ENCODE measurements around the gene PKLR. TPM values are rescaled to one million over a fixed set of nuclear protein-coding genes. Genes with fewer than 3 reads are reported as not detected.
"Not testable (repeated sequence)": the region's sequence is repeated elsewhere in the genome, so short reads cannot be mapped to it uniquely, and the experiment has no call there.

Gene PKLR
- total RNA-seq (ENCODE audit: insufficient read depth, low replicate concordance): not detected

- no peak for DNase-seq (ENCODE audit: low spot score)
These were observed at the start of gene PKLR for GRCh38 chr1:155301342-155301841. Gene PKLR (minus strand): TSS chr1:155301438. CDS start chr1:155301395, 43 bp downstream.

DNA sequence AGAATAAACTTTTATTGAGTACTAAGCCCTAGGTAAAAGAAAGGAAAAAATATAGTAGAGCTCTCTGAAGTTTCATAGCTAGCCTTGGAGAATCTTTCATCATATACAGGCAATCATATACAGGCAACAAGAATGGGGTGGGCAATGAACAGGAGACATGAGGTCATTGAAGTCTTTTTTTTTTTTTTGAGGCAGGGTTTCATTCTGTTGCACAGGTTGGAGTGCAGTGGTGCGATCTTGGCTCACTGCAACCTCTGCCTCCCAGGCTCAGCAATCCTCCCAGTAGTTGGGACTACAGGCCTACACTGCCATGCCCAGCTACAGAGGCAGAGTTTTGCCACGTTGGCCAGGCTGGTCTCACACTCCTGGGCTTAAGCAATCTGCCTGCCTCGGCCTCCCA, 41.6 kb upstream of the PKLR start:
- no peak for DNase-seq (ENCODE audit: low spot score)

DNA sequence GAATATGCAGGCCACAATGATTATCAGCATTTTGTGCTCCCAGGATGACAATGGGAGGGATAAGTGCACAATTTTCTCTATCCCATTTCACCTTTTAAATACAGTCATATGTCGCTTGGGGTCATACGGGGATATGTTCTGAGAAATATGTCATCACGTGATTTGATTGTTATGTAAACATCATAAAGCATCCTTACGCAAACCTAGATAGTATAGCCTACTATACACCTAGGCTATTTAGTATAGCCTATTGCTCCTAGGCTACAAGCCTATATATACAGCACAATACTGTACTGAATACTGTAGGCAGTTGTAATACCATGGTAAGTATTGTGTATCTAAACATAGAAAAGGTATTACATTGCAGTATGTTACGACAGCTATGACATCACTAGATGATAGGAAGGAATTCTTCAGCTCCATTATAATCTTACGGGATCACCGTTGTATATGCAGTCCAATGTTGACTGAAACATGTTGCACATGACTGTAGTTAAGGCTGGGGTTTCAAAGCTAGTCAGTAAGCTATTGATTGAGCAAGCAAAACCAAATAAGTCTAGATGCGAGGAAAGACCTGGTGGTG, 38.4 kb upstream of the PKLR start:
- DNase-seq (ENCODE audit: low spot score): no peak

GRCh38 chr1:155334962-155335361, 33.7 kb upstream of the PKLR start:
- DNase-seq (ENCODE audit: low spot score): peak; percentile 26

GRCh38 chr1:155329980-155330598, 28.9 kb upstream of the PKLR start:
- no peak for DNase-seq (ENCODE audit: low spot score)

GRCh38 chr1:155328856-155329255, 27.6 kb upstream of the PKLR start:
- not testable (repeated sequence) for DNase-seq (ENCODE audit: low spot score)

DNA sequence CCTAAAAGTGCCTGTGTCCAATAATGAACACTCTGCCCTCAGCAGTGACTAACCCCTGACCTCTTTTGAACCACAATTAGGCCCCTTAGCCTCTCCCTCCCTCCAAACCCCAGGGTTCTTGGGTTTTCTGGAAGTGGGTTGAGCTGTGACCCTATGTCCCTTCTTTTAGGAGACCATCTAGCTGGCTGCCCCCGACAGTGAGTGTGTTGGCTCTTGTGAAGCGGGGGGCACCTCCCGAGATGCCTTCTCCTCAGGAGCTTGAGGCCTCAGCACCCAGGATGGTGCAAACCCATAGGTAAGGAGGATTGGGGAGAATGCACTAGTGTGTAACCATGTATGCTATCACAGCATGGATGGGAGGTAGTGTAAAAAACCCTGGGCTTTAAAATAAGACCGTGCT, 26.7 kb upstream of the PKLR start:
- DNase-seq (ENCODE audit: low spot score): no peak

GRCh38 chr1:155326631-155327037, 25.4 kb upstream of the PKLR start:
- no peak for DNase-seq (ENCODE audit: low spot score)

DNA sequence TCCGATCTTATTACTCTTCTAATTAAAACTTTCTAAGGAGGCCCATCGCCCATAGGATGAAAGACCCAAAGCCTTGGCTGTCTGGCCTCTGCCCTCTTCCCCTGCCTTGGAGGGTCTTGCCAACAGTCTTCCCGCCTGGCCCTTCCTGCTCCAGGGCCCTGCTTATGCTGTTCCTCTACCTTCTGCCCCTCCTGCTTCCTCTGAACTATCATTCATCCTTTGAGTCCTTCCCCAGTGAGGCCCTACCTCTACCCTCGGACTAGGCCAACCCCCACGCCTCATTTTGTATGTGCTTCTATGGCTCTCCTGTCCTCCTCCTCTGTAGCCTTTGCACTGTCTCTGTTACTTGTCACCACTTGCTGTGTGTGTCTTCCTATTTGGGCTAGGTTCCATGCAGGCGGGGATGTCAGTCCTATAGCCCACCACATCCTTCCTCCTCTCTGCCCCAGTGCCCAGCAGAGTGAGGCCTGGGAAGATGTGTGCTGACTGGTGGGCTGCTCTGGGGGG, 24.8 kb upstream of the PKLR start:
- no peak for DNase-seq (ENCODE audit: low spot score)

DNA sequence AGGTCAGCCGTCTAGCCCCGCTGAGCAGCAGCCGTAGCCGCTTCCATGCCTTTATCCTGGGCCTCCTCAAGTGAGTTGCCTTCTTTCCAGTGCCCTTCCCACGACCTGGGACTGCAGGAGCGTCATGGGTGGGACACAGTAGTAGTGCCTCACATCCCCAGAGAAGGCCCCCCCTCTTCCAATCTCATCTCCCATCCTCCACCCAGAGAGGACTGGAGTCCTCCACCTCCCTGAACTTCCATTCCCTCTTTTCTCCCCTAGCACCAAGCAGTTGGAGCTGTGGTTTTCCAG, 24.3 kb upstream of the PKLR start:
- DNase-seq (ENCODE audit: low spot score): no peak

GRCh38 chr1:155324717-155325602, 23.7 kb upstream of the PKLR start:
- peak; percentile 61 for DNase-seq (ENCODE audit: low spot score)

DNA sequence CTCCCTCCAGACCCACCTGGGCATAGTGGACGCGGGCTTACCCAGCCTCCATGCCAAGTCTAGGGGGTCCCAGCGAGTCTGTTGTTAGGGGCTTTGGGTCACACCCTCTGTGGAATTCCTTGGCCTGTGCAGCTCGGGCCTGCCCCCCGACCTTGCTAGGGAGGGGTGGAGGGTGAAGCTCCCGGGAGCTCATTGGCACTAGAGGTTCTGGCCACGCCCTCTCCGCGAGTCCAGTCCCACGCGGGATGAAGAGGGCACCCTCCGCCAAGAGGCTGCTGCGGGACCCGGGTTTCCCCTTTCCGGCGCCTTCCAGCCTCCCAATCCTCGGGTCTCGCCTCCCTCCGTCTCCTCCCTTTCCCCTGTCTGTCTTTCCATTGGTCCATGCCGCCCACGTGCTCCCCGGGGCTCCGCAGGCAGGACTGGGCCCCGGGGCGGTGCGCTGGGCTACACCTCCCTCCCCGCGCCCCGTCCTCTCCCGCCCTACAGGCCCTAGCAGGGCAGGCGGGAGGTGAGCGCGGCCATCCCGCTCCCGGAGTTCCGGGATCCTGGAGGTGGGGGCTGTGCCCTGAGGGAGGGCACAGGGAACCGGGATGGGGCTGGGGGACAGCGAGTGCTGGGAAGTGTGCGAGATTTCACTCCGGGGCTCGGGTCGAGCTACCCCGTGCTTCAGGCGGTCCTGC, 22.9 kb upstream of the PKLR start:
- peak; percentile 99 for DNase-seq (ENCODE audit: low spot score)

DNA sequence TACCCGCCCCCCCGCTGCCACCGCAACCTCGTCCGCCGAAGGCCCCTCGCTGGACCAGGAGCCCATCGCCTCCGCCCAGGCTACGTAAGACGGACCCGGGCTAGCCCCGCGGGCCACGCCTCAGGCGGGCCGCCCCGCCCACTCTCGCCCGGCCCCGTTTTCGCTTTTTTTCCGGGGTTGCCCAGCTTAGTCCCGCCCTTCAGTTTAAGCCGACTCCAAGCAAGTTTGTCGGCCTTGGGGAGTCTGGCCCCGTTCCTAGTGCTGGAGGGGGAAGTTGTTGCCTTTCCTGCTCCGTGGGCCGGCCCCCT, 22.4 kb upstream of the PKLR start:
- DNase-seq (ENCODE audit: low spot score): peak; percentile 97

- DNase-seq (ENCODE audit: low spot score): peak; percentile 98
These were observed 21.9 kb upstream of the PKLR start for GRCh38 chr1:155322953-155323728.

- peak; percentile 44 for DNase-seq (ENCODE audit: low spot score)
These were observed 21.3 kb upstream of the PKLR start for GRCh38 chr1:155322571-155322952.

GRCh38 chr1:155321639-155322503, 20.6 kb upstream of the PKLR start:
- peak; percentile 32 for DNase-seq (ENCODE audit: low spot score)

- DNase-seq (ENCODE audit: low spot score): peak; percentile 87
These were observed 19.7 kb upstream of the PKLR start, which contains the start of gene RUSC1 for GRCh38 chr1:155320661-155321617. Gene RUSC1 (plus strand): TSS chr1:155320894. CDS start chr1:155321774, 880 bp downstream.

- DNase-seq (ENCODE audit: low spot score): peak; percentile 8
These were observed 19.0 kb upstream of the PKLR start for GRCh38 chr1:155320252-155320651.

GRCh38 chr1:155319536-155319935, 18.3 kb upstream of the PKLR start:
- DNase-seq (ENCODE audit: low spot score): no peak

Data from umbilical cord (tissue), 2 donors.